Skeletal muscle tissue (tissue), 5 donors: Measurements from ENCODE around the gene VARS2. TPM values are rescaled to one million over a fixed set of nuclear protein-coding genes. Genes with fewer than 3 reads are reported as not detected.
"Not testable (repeated sequence)": the region's sequence is repeated elsewhere in the genome, so short reads cannot be mapped to it uniquely, and the experiment has no call there.

Experiments
- H3K27ac ChIP-seq: one replicate; pipeline ENCODE4 v1.7.0; 2013; ENCODE audit warnings: mild to moderate bottlenecking, low read depth, low read length, inconsistent platforms
- H3K27me3 ChIP-seq, 3 donors: one replicate each; pipeline ENCODE4 v1.7.0; 2013; ENCODE audit warnings: low read length in 3 of 3; ENCODE audit not compliant: control insufficient read depth in 3 of 3, insufficient read depth in 3 of 3
- H3K36me3 ChIP-seq, 3 donors: one replicate each; pipeline ENCODE4 v1.7.0; 2013; ENCODE audit warnings: low read length in 3 of 3; ENCODE audit not compliant: control insufficient read depth in 3 of 3, insufficient read depth in 3 of 3
- H3K4me1 ChIP-seq, 3 donors: one replicate each; pipeline ENCODE4 v1.7.0; 2013; ENCODE audit warnings: low read length in 3 of 3, mild to moderate bottlenecking in 3 of 3; ENCODE audit not compliant: control insufficient read depth in 3 of 3, insufficient read depth in 3 of 3
- H3K4me3 ChIP-seq, 3 donors: one replicate each; pipeline ENCODE4 v1.7.0; 2013; ENCODE audit warnings: low read length in 3 of 3
- H3K9ac ChIP-seq, 3 donors: one replicate each; pipeline ENCODE4 v1.7.0; 2013; ENCODE audit warnings: low read length in 3 of 3, mild to moderate bottlenecking in 3 of 3, moderate library complexity in 2 of 3, low read depth in 1 of 3
- H3K9me3 ChIP-seq, 3 donors: one replicate each; pipeline ENCODE4 v1.7.0; 2013; ENCODE audit warnings: low read length in 3 of 3; ENCODE audit not compliant: control insufficient read depth in 3 of 3
- small RNA-seq: library from RNA; depleted of rRNA; stranded (forward); fragments of <200 nt; gene quantifications from one replicate; pipeline ENCODE3, GENCODE V24; 2014
- total RNA-seq: library from RNA; depleted of rRNA; stranded (reverse); fragments of >200 nt; gene quantifications from one replicate; pipeline ENCODE4 v1.2.3, GENCODE V29; 2014
- donor health status: Osteomylitis.

The VARS2 gene
- total RNA-seq, 1 donor from 2014 or later: 12.5 TPM

- H3K36me3 ChIP-seq, H3K4me3 ChIP-seq, H3K4me1 ChIP-seq, H3K27me3 ChIP-seq, H3K27ac ChIP-seq, H3K9ac ChIP-seq, H3K9me3 ChIP-seq: not testable (repeated sequence)
Observed at GRCh38 chr6:30969171-30969570, 55.1 kb downstream of the VARS2 start.

- H3K4me1 ChIP-seq: no peaks in the 10 kb centered on the region
- H3K36me3 ChIP-seq: no peaks in the 10 kb centered on the region
- H3K27ac ChIP-seq: no peak overlapping the region
- no peak overlapping the region for H3K9ac ChIP-seq
- no peaks in the 10 kb centered on the region for H3K9me3 ChIP-seq
- H3K4me3 ChIP-seq: no peak overlapping the region
- peaks cover 0 to 10% (median 0%) of the 10 kb centered on the region in 3 donors for H3K27me3 ChIP-seq
Observed at GRCh38 chr6:30970946-30971345, 56.9 kb downstream of the VARS2 start.

GRCh38 chr6:30972816-30973215 is 58.8 kb downstream of the VARS2 start:
- no peaks in the 10 kb centered on the region for H3K9me3 ChIP-seq
- H3K36me3 ChIP-seq: no peaks in the 10 kb centered on the region
- no peak overlapping the region for H3K27ac ChIP-seq

GRCh38 chr6:30974490-30975252 is 60.6 kb downstream of the VARS2 start:
- H3K4me1 ChIP-seq: no peaks in the 10 kb centered on the region
- no peak overlapping the region for H3K27ac ChIP-seq
- H3K4me3 ChIP-seq: no peak overlapping the region
- H3K27me3 ChIP-seq: peaks cover 0 to 10% (median 0%) of the 10 kb centered on the region in 3 donors
- no peaks in the 10 kb centered on the region for H3K9me3 ChIP-seq
- no peaks in the 10 kb centered on the region for H3K36me3 ChIP-seq
- no peak overlapping the region for H3K9ac ChIP-seq

More at GRCh38 chr6:30972816-30973215, 58.8 kb downstream of the VARS2 start:
- no peaks in the 10 kb centered on the region for H3K4me1 ChIP-seq
- no peak overlapping the region for H3K4me3 ChIP-seq
- peaks cover 0 to 10% (median 0%) of the 10 kb centered on the region in 3 donors for H3K27me3 ChIP-seq
- no peak overlapping the region for H3K9ac ChIP-seq

Small RNAs within 50 kb of the gene (small RNA-seq; reads per million reads assigned to genes)
- gene RF00019: not detected

Other genes starting within 250 kb of the VARS2 start
- gene DHX16, start 241.2 kb upstream of the VARS2 start, total RNA-seq: 23.0 TPM
- gene PPP1R18, start 227.6 kb upstream of the VARS2 start, total RNA-seq: 23.5 TPM
- 3.7 TPM for gene NRM, start 223.3 kb upstream of the VARS2 start, total RNA-seq
- gene MDC1, start 197.0 kb upstream of the VARS2 start, total RNA-seq: 5.2 TPM
- gene TUBB, start 193.9 kb upstream of the VARS2 start, total RNA-seq: 317 TPM
- 44.9 TPM for gene FLOT1, start 171.6 kb upstream of the VARS2 start, total RNA-seq
- 4.2 TPM for gene IER3, start 169.7 kb upstream of the VARS2 start, total RNA-seq
- 40.7 TPM for gene DDR1, start 29.7 kb upstream of the VARS2 start, total RNA-seq
- gene GTF2H4, start 6.0 kb upstream of the VARS2 start, total RNA-seq: 7.3 TPM
- not detected for gene SFTA2, start 17.9 kb downstream of the VARS2 start, total RNA-seq
- not detected for gene MUCL3, start 26.7 kb downstream of the VARS2 start, total RNA-seq
- gene MUC21, start 69.5 kb downstream of the VARS2 start, total RNA-seq: not detected
- gene MUC22, start 96.2 kb downstream of the VARS2 start, total RNA-seq: not detected
- gene C6orf15, start 198.3 kb downstream of the VARS2 start, total RNA-seq: not detected
- gene PSORS1C1, start 200.6 kb downstream of the VARS2 start, total RNA-seq: under 0.01 TPM
- not detected for gene CDSN, start 206.2 kb downstream of the VARS2 start, total RNA-seq
- not detected for gene PSORS1C2, start 224.8 kb downstream of the VARS2 start, total RNA-seq
- 9.9 TPM for gene CCHCR1, start 243.6 kb downstream of the VARS2 start, total RNA-seq
- 8.4 TPM for gene TCF19, start 244.4 kb downstream of the VARS2 start, total RNA-seq